ENCODE data around the gene MRPL46.
A peak's percentile ranks its signal among the peaks of the same experiment; 100 is the strongest.
"Not testable (repeated sequence)": the region's sequence is repeated elsewhere in the genome, so short reads cannot be mapped to it uniquely, and the experiment has no call there.

Gene MRPL46

DNA sequence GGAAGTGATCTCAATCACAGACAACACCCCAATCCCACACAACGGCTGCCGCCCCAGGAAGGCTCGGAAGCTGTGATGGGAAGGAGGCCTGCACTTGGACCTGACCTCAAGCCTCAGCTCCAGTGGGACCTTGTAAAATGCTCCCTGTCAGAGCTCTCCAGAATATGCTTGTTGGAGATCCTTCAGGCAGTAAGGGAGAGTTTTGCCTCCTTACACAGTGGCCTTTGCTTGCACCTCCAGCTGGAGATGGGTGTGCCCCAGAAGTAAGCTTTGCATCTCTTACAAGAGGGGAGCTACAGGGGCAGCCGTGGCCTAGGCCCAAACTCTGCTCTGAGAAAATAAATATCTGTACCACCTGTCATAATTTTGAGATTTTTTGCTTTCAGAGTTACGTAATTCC is 10.7 kb upstream of the MRPL46 start:
- DNase-seq (ENCODE audit: low read depth in 3 of 3) = no peak

DNA sequence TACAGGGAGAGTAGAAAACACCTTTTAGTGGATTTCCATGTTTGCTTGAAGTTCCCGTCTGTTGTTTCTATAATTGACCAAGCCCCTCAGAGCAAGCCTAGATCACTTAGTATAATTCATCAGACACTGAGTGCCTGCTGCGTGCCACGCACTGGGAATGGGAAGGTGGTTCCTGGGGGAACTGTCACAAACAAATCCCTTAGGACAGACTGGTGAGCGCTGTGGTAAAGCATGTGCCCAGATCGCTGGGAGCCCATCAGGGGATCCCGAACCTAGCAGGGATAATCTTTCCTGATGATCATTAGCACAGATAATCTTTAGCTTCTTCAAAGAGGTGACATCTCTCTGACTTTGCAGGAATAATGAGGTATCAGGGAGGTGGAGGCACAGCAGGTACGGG is 9.9 kb upstream of the MRPL46 start:
- DNase-seq (ENCODE audit: low read depth in 3 of 3) = no peak

DNA sequence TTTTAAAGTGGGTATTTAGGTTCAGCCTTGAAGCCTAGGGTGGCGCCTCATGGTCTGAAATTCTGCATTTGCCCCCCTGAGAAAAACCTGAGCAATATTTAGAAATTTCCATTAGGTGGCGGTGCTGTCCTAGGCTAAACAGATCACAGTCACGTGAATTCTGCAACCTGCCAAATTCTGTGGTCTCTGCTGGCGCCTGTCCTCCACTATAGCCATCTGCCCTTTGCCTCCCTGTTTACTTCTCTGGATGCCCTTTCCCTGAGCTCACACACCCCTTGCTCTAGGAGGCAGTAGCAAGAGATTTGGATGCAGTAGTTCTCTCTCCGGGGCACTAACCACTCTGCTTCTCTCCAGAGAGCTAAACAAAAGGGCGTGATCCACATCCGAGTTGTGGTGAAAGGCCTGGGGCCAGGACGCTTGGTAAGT is 9.5 kb upstream of the MRPL46 start:
- DNase-seq (ENCODE audit: low read depth in 3 of 3) = no peak

DNA sequence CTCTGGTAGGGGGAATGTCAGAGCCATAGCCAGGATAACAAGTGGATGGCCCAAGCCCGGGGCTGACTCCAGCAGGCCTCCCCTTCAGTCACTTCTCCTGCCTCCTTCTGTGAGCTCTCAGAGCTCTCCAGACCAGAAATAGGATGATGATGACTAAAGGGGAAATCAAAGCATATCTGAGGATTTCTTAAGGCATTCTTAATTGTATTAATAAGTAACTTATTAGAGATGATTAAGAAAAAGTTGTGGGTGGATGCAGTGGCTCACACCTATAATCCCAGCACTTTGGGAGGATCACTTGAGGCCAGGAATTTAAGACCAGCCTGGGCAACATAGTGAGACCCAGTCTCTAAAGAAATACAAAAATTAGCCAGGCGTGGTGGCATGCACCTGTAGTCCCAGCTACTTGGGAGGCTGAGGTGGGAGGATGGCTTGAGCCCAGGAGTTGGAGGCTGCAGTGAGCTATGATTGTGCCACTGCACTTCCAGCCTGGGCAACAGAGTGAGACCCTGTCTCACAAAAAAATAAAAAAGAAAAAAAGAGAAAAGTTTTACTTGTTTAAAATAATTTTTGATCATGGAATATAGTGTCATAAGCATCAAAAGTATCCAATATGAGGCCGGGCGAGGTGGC is 6.6 kb upstream of the MRPL46 start:
- DNase-seq (ENCODE audit: low read depth in 3 of 3) = not testable (repeated sequence)

DNA sequence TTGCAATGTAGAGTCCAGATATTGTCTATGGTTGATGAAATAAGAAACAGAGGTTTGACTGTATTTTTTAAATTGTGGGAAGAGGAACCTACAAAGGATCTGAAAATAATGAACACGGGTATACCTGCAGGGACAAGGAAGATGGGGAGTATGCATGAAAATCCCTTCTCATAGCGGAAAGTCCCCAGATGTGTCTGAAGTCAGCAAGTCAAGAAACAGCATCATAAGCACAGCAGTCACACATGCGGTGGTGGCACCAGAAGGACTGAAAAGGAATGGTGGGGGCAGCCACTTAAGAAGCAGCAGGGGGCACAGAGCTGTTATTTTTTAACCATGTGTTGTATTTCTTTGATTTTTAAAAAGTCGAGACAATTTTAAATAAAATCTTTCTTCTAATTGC is 5.0 kb upstream of the MRPL46 start:
- DNase-seq (ENCODE audit: low read depth in 3 of 3) = no peak

DNA sequence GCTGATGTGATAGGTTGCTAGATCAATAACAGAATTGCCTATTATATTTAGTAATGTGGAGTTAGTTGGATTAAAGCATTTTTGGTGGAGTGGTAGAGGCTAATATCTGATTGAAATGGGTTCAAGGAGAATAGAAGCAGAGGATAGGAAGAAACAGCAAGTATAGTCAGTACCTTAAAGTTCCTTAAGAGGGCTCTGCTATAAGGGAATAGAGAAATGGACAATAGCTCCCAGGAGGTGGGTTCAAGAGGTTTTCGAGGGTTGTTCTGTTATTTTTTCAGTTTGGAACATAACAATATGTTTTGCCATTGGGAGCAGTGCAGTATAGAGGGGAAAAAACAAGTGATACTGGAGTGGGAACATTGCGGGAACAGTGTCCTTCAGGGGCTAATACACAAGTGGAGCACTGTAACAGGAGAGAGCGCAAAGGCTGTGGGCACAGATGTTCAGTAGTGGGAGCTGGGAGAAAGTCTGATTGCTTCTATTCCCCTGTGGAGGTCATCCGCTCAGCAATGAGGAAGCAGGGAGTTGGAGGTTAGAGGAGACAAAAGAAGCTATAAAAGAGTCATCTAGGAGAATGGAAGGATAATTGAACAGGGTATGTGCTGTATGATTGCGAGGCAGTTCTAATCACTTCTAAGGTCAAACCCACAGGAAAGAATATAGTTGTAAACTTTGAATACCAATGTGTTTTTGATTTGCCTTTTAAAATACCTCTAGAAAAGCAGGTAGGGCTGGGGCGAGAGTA is 3.6 kb upstream of the MRPL46 start:
- DNase-seq (ENCODE audit: low read depth in 3 of 3) = no peak

DNA sequence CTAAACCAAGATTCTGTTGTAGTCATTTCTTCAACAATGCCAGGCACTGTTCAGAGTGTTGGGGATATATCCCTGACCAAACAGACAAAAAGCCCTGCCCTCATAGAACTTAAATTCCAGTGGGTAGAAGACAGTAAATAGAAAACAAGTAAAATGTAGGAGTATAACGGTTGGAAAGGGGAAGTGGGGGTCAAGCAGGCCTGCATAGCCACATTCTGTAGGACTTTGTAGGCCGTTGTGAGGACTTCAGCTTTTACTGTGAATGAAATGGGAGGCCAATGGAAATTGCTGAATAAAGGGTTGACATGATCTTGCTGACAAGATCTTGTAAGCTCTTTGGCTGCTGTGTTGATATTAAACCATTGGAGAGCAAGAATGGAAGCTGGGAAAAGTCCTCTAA is 2.1 kb upstream of the MRPL46 start:
- DNase-seq (ENCODE audit: low read depth in 3 of 3) = no peak

DNA sequence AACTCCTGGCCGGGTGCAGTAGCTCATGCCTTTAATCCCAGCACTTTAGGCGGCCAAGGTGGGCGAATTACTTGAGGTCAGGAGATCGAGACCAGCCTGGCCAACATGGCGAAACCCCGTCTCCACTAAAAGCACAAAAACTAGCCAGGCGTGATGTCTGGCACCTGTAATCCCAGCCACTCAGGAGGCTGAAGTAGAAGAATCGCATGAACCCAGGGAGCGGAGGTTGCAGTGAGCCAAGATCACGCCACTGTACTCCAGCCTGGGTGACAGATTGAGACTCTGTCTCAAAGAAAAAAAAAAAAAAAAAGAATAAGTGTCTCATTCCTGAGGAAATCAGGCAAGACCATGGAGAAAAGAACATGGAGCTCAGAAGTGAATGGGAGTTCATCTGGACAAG is 1.5 kb upstream of the MRPL46 start:
- not testable (repeated sequence) for DNase-seq (ENCODE audit: low read depth in 3 of 3)

DNA sequence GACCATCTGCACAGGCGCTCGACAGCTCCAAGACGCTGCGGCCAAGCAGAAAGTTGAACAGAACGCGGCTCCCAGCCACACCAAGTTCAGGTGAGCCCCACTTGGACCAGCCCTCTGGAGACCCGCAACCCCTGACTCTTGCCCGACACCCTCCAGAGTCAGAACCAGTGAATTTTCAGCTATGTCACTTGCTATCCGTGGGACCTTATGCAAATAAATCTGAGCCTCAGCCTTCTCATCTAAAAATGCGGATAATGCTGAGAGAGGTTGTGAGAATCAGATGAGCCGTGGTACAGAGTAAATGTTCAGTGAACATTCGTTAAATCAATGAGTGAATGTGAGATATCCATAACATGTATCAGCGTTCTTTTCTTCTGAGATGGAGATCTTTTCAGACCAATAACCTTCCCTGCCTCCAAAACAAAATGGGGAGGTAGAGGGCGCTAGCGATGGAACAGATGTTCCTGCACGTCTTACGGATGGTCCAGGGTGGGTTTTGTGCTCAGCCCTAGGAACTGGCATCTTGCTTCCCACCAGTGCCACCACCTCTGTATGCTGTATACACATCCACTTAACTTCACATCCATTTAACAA is 844 bp upstream of the MRPL46 start:
- DNase-seq (ENCODE audit: low read depth in 3 of 3) = no peak

DNA sequence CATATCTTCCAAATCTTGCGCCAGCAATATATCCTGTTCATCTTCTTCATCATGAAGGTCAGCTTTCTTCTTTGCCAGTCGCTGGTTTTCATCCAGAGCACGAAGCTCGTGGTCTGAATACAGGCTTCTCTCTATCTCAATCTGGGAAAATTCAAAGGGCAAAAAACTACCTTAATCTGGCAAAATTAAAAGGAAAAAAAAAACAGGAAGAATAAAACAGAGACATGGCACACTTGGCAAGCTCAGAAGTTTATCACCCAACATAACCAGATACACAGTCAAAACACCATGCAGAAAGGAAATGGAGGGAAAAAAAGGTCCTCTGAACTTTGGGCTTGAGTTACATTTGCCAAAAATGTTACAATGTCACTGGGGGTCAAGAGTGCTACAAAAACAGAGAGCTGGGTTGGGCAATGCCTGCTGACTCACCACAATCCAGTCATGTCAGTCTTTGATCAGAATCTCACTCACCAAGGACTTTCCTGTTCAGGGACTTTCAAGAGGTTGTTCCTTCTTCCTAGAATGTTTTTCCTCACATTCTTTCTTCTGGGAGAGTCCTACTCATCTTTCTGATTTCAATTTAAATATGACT is 1.5 kb downstream of the MRPL46 start:
- peak in 1 of 3 experiments; percentile 14 for DNase-seq (ENCODE audit: low read depth in 3 of 3)

DNA sequence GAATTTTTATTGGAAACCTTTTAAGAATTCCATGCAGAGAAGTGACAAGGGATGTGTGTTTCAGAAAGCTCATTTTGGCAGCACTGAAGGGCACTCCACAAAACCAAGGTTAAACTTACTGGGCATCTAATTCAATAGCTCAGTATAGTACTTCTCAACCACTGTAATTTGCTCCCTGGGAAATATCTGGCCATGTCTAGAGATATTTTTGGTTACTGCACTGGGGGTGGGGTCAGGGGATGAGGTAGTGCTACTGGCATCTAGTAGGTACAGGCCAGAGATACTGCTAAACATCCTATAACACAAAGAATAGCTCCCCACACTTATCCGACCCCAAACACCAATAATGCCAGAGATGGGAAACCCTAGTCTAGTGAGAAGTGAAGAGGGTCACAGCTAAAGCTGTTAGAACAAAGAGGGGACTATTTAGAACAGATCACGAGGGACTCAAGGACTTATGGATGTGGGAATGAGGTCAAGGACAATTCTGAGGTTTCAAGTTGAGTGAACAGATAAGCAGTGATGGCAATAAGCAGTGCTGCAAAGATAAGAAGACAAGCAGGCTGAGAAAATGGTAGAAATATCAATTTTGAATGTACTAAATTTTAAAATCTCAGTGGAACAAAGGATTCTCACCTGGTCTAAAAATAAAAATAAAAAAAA is 3.2 kb downstream of the MRPL46 start:
- DNase-seq (ENCODE audit: low read depth in 3 of 3) = no peak

DNA sequence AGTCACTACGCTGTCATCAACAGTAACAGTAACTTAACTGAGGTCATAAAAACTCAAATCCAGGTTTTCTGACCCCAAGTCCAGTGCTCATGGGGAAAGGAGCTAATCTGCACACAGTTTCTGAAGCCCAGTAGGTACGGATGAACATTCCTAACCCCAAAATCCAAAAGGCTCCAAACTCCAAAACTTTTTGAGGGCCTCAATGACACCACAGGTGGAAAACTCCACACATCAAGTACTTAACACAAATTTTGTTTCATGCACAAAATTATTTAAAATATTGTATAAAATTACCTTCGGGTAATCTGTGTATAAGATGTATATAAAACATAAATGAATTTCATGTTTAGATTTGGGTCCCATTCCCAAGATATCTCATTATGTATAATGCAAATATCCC is 10.5 kb downstream of the MRPL46 start:
- no peak for DNase-seq (ENCODE audit: low read depth in 3 of 3)

DNA sequence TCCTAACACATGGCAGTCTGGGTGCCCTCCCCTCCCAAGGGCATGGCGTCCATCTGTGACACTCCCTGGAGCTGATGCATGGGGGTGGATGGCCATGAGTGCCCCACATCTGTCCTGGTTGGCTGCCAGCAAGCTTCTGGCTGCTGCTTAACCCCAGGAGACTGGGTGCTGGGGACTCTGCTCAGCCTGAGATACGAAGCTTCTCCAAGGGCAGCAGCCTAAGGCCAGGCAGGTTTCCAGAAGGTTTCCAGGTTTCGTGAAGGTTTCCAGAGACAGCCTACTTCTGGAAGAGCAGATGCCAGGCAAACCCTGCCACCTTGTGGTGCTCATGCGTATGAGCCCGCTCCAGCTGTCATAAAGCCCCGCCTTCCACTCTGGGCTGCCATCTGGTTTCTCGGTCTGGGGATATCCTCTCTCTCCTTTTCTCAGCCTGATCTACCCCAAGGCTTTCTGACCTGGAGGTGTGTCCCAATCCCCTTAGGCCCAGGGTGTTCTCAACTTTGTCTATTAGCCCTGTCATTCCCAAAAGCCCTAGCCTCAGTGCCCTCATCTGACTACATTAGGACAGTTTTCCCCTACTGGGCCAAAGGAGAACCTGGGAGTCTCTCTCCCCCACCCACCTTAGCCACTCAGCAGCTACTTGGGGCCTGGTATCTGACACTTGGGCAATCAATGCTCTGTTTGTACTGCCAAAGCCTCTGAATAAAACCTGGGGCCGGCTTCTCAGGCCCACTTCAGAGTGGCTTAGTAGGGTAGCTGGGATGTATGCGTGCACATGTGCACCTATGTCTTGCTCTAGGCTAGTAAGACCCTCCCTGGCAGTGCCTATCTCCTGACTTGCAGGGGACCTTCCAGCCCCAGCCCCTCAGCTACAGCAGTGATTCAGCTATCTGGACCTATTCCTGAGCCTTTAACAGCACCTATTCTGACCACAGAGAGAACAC is 12.0 kb downstream of the MRPL46 start:
- peak in 1 of 3 experiments; percentile 36 for DNase-seq (ENCODE audit: low read depth in 3 of 3)

DNA sequence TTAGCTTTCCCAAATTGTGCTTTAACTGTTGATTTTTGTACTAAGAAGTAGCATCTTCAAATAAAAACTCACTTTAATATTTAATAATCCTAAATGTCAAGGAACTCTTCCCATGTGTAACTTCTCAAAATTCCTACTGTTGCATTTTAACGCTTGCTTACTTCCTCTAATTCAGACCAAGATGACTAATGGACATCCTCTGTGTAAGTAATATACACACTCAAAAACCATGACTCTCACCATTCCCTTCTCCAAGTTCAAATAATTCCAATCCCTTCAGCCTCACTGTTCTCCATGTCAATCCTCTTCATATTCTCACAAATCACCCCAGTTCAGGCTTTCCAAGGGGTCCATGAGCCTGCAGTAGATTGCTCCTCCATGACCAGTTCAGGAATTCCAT is 13.0 kb downstream of the MRPL46 start:
- DNase-seq (ENCODE audit: low read depth in 3 of 3) = no peak

DNA sequence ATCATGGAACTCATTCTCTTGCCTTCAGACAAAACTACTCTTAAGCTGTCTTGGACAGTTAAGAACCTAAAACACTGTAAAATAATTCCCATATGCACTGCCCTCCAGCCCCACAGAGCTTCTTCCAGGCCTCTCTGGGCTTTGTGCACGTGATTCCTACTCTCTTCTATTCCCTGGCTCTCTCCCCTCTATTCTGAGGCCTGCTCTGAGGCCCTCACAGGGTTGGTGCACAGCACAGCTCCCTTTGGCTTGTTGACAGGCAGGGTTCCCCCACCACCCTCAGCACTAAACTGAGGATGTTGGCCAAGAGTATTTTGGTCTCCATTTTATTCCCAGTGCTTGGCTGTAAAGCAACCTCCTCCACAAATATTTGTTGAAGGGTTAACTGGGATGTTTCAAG is 13.5 kb downstream of the MRPL46 start:
- DNase-seq (ENCODE audit: low read depth in 3 of 3) = no peak

DNA sequence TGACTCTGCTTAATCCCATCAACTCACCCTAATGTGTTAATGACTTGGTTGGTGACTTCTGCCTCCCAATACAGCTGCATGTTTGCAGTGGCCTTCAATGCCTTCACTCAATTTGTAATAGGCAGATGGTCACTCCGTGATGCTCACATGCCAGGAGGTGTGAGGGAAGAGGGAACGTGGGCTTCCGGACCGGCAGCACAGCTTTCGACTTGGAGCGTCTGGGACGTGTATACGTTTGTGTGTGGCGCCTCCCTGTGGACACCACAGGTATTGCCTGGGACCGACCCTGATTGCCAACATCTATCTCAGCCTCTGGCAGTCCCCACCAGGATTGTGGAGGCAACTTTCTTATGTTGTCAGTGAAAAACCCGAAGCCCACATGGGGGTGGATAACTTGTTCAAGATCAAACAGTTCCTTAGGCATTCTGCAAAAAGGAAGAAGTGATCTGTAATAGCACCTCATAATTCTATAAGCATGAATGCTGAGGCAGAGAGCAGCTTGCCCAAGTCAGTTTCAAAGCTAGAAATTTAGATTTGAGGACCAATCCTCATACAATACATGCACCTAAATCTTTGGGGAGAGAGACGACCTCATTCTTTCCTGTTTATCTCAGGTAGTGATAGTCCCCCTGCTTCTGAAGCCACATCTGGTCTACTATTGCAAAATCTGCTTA is 16.9 kb downstream of the MRPL46 start:
- peak; percentile 30 to 81 (median 51) for DNase-seq (ENCODE audit: low read depth in 3 of 3)

DNA sequence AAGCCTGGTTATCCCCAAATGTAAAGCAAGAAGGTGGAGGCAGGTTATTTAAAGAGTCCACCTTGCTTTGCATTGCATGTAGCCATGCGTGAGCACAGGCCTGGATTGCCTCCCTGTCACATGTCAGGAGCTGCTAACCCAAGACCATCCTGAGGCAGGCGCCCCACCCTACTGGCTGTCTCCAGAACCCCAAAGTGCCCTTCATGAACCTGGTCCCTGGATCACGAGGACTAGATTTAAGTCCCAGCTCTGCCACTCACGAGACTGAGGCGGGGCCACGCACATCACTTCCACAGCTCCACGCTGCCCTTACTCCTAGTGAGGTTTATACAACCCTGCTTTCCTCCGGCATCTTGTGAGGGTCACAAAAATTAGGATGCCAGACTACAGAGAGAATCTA is 17.6 kb downstream of the MRPL46 start:
- no peak for DNase-seq (ENCODE audit: low read depth in 3 of 3)

DNA sequence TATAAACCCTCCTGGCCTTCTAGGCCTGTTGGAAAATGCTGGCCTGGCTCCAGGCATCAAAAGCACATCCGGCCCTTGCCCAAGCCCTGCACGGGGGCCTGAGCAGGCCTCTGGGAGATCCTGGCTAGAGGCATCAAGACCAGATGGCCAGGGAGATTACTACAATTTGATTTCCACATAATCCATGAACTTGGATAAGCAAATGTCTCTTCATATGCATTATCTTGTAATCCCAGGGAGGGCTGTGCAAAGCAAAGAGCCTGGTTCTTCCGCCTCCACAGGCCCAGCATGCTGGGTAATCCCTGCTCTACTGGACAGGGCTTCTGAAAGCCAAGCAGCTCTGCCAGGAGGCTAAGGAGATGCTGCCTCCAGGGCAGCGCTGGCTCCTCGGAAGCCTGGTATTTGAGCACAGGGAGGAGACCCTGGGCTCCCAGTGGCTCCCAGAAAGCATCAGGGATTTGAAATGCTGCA is 18.2 kb downstream of the MRPL46 start:
- no peak for DNase-seq (ENCODE audit: low read depth in 3 of 3)

DNA sequence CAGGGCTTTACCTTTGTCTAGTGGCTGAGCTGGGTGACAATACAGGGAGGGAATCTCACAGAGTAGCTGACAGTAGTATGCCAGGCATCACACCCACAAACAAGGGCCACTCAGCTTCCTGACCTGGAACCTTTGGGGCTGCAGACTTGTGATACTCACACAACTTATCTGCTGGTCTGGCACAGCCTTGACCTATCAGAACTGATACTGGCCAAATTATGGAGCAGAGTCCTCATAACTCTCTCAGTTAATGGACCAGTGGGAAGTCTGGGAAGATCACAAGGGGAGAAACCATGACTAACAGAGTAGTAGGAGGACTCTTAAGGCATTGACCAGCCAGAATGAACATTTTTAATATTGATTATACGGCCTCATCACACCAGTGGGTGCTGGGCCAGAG is 19.4 kb downstream of the MRPL46 start:
- DNase-seq (ENCODE audit: low read depth in 3 of 3) = no peak

DNA sequence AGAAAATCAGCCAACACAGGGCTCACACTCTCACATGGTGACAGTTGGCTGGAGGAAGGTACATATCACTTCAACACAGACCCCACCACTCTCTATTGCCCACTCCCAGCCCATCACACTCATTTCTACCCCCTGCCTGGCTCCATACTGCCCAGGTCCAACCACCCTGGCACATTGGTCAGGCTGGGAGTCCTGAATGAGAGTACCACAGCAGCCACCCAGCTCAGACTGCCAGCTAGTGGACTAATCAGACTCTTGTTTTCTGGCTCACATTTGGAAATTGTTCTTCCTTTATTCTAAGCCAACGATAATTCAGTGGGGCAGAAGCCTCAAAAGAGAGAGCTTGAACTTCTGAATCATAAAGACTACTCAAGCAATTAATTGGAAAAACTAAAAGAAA is 20.0 kb downstream of the MRPL46 start:
- DNase-seq (ENCODE audit: low read depth in 3 of 3) = no peak
